GM23338 (cell line): ENCODE results near the gene PEX12. TPM values are rescaled to one million over a fixed set of nuclear protein-coding genes. Genes with fewer than 3 reads are reported as not detected.

Source experiments
- ATAC-seq: fragments of 200-7000 bp; cut with Tn5 transposase; 3 replicates; pipeline ENCODE4 v1.9.1; 2020
- DNase-seq: peaks from one replicate; pipeline ENCODE4 v3.0.0-alpha.2; 2015; ENCODE audit warnings: low spot score
- H2AFZ ChIP-seq: fragments of 200-600 bp; sonication (generic); 2 replicates; pipeline ENCODE4 v1.8.0; 2016; ENCODE audit warnings: antibody characterized with exemption, mild to moderate bottlenecking, moderate library complexity
- H3F3A ChIP-seq: fragments of 200-600 bp; sonication (generic); replicated peaks from 2 replicates; pipeline ENCODE4 v1.8.0; 2017; ENCODE audit warnings: antibody characterized with exemption, mixed run types, low read depth
- H3K27ac ChIP-seq: fragments of 200-600 bp; sonication (generic); 2 replicates; pipeline ENCODE4 v1.6.1; 2016; ENCODE audit warnings: low read depth
- H3K27me3 ChIP-seq: fragments of 200-600 bp; sonication (generic); 2 replicates; pipeline ENCODE4 v1.8.0; 2016; ENCODE audit warnings: mild to moderate bottlenecking, mixed run types, moderate library complexity; ENCODE audit not compliant: insufficient read depth
- H3K36me3 ChIP-seq: fragments of 200-600 bp; sonication (generic); 2 replicates; pipeline ENCODE4 v1.8.0; 2016; ENCODE audit warnings: mild to moderate bottlenecking; ENCODE audit not compliant: insufficient read depth
- H3K4me1 ChIP-seq: fragments of 200-600 bp; sonication (generic); 2 replicates; pipeline ENCODE4 v1.8.0; 2016; ENCODE audit warnings: mild to moderate bottlenecking, moderate library complexity; ENCODE audit not compliant: insufficient read depth
- H3K4me2 ChIP-seq: fragments of 200-600 bp; sonication (generic); 2 replicates; pipeline ENCODE4 v1.7.1; 2017; ENCODE audit warnings: mixed run types
- H3K4me3 ChIP-seq: fragments of 200-600 bp; sonication (generic); 2 replicates; pipeline ENCODE4 v1.6.1; 2016; ENCODE audit warnings: mixed run types
- H3K79me2 ChIP-seq: fragments of 200-600 bp; sonication (generic); replicated peaks from 2 replicates; pipeline ENCODE4 v1.8.0; 2017; ENCODE audit warnings: mild to moderate bottlenecking; ENCODE audit not compliant: insufficient read depth
- H3K9me2 ChIP-seq: fragments of 200-600 bp; sonication (generic); 2 replicates; pipeline ENCODE4 v1.8.0; 2017; ENCODE audit not compliant: insufficient read depth
- H4K20me1 ChIP-seq: fragments of 200-600 bp; sonication (generic); replicated peaks from 2 replicates; pipeline ENCODE4 v1.8.0; 2017; ENCODE audit warnings: mild to moderate bottlenecking; ENCODE audit not compliant: insufficient read depth
- H3K27ac Mint-ChIP-seq: 2 replicates; pipeline ENCODE4 v1.8.0; 2020; ENCODE audit warnings: inconsistent platforms, mild to moderate bottlenecking, moderate library complexity, mixed read lengths
- H3K27me3 Mint-ChIP-seq: 3 replicates; pipeline ENCODE4 v1.8.0; 2022; ENCODE audit warnings: low read depth, mild to moderate bottlenecking, moderate library complexity, mixed read lengths, inconsistent platforms; ENCODE audit not compliant: insufficient read depth, poor library complexity
- H3K36me3 Mint-ChIP-seq: 3 replicates; pipeline ENCODE4 v1.8.0; 2021; ENCODE audit warnings: low read depth, mild to moderate bottlenecking, inconsistent platforms, moderate library complexity, mixed read lengths
- H3K4me1 Mint-ChIP-seq: 3 replicates; pipeline ENCODE4 v1.8.0; 2020; ENCODE audit warnings: mild to moderate bottlenecking, inconsistent platforms, mixed read lengths
- H3K4me3 Mint-ChIP-seq: 3 replicates; pipeline ENCODE4 v1.8.0; 2021; ENCODE audit warnings: moderate library complexity, mild to moderate bottlenecking, inconsistent platforms, mixed read lengths
- H3K9me3 Mint-ChIP-seq: 3 replicates; pipeline ENCODE4 v1.8.0; 2020; ENCODE audit warnings: moderate library complexity, mild to moderate bottlenecking, inconsistent platforms, mixed read lengths
- ETS1 ChIP-seq: IDR thresholded peaks from 2 replicates; pipeline ENCODE4 v1.6.1; 2016; ENCODE audit warnings: antibody characterized with exemption
- EZH2 ChIP-seq: fragments of 200-600 bp; sonication (generic); IDR thresholded peaks from one replicate; pipeline ENCODE4 v1.8.0; 2017; ENCODE audit warnings: antibody characterized with exemption, mild to moderate bottlenecking, low read depth; ENCODE audit not compliant: unreplicated experiment
- EZH2phosphoT487 ChIP-seq: fragments of 200-600 bp; sonication (generic); IDR thresholded peaks from one replicate; pipeline ENCODE4 v1.8.1; 2018; ENCODE audit warnings: antibody characterized with exemption; ENCODE audit not compliant: unreplicated experiment
- JUNB ChIP-seq: IDR thresholded peaks from one replicate; pipeline ENCODE4 v1.6.1; 2016; ENCODE audit warnings: antibody characterized with exemption; ENCODE audit not compliant: unreplicated experiment
- NANOG ChIP-seq: IDR thresholded peaks from 2 replicates; pipeline ENCODE4 v1.6.1; 2016; ENCODE audit warnings: antibody characterized with exemption, borderline replicate concordance
- POLR2AphosphoS5 ChIP-seq: IDR thresholded peaks from 2 replicates; pipeline ENCODE4 v1.6.1; 2016; ENCODE audit warnings: antibody characterized with exemption, low read depth
- REST ChIP-seq: IDR thresholded peaks from one replicate; pipeline ENCODE4 v1.6.1; 2018; ENCODE audit warnings: antibody characterized with exemption; ENCODE audit not compliant: unreplicated experiment
- STAT1 ChIP-seq: IDR thresholded peaks from one replicate; pipeline ENCODE4 v1.6.1; 2016; ENCODE audit warnings: antibody characterized with exemption; ENCODE audit not compliant: unreplicated experiment
- ZNF114 ChIP-seq: fragments of 250-450 bp; sonication (Bioruptor Pico); IDR thresholded peaks from 2 replicates; pipeline ENCODE4 v1.5.0; 2020; ENCODE audit warnings: mild to moderate bottlenecking, moderate library complexity
- ZNF331 ChIP-seq: fragments of 250-450 bp; sonication (Bioruptor Pico); IDR thresholded peaks from 2 replicates; pipeline ENCODE4 v1.5.0; 2020; ENCODE audit warnings: low read depth, mild to moderate bottlenecking, moderate library complexity
- ZNF462 ChIP-seq: fragments of 250-450 bp; sonication (Bioruptor Pico); IDR thresholded peaks from 2 replicates; pipeline ENCODE4 v1.5.0; 2020; ENCODE audit warnings: mild to moderate bottlenecking, moderate library complexity
- polyA plus RNA-seq: library from polyadenylated mRNA; unstranded; fragments of >200 nt; fragmentation: Nextera tagmentation; extraction: Ambion mirVana; gene quantifications from 2 replicates; pipeline ENCODE4 v1.2.1, GENCODE V29; 2016
- total RNA-seq: library from RNA; depleted of rRNA; stranded (reverse); fragments of >200 nt; shearing (Covaris generic); gene quantifications from 2 replicates; pipeline ENCODE4 v1.2.3, GENCODE V29; 2014

PEX12 gene
- total and polyA plus RNA-seq, 2 experiments from 2014 or later: 1.5 to 1.9 TPM

- Histone ChIP-seq H3K79me2 (0 out of 2 replicates have a peak, but pooled peaks cover 5% of the 10 kb centered on the region), H3K27me3 (no peaks in the 10 kb centered on the region), H3K9me2 (no peaks in the 10 kb centered on the region), H3K4me1 (no peaks in the 10 kb centered on the region), H2AFZ (no peak overlapping the region), H3K4me2 (no peak overlapping the region), H3K4me3 (no peak overlapping the region), H3K36me3 (peaks cover 29% of the 10 kb centered on the region), H3F3A (no peaks in the 10 kb centered on the region), H4K20me1 (peaks cover 3% of the 10 kb centered on the region; the same call in 1 of the 2 replicates), H3K27ac (peak overlapping the region; percentile 32; the same call in 1 of the 2 replicates)
- no peak overlapping the region for H3K27ac Mint-ChIP-seq
- H3K4me1 Mint-ChIP-seq: no peaks in the 10 kb centered on the region
- peaks cover 58% of the 10 kb centered on the region for H3K36me3 Mint-ChIP-seq
- TF ChIP-seq ZNF331 (CRISPR knock-in tag): no peak
- TF ChIP-seq EZH2phosphoT487: no peak
- no peak for TF ChIP-seq ZNF114
- H3K9me3 Mint-ChIP-seq: no peaks in the 10 kb centered on the region
- peaks cover 6% of the 10 kb centered on the region for H3K27me3 Mint-ChIP-seq
- no peak overlapping the region for H3K4me3 Mint-ChIP-seq
- DNase-seq (no peak), ATAC-seq (no peak)
These were observed 27.3 kb upstream of the PEX12 start for GRCh38 chr17:35605678-35606077.

- peaks cover 15% of the 10 kb centered on the region for H3K79me2 ChIP-seq
- no peak overlapping the region for H3K4me2 ChIP-seq
- Mint-ChIP-seq H3K9me3 (no peaks in the 10 kb centered on the region), H3K4me3 (no peak overlapping the region), H3K36me3 (peaks cover 58% of the 10 kb centered on the region), H3K27me3 (peaks cover 6% of the 10 kb centered on the region), H3K27ac (no peak overlapping the region), H3K4me1 (no peaks in the 10 kb centered on the region)
- TF ChIP-seq EZH2 (no peak), ETS1 (no peak), JUNB (no peak), ZNF462 (CRISPR knock-in tag) (no peak), ZNF331 (CRISPR knock-in tag) (no peak), ZNF114 (no peak), POLR2AphosphoS5 (no peak), STAT1 (no peak), NANOG (no peak), REST (no peak)
- H2AFZ ChIP-seq: no peak overlapping the region
- peaks cover 3% of the 10 kb centered on the region; the same call in 1 of the 2 replicates for H4K20me1 ChIP-seq
- H3F3A ChIP-seq: no peaks in the 10 kb centered on the region
- H3K4me3 ChIP-seq: no peak overlapping the region
- no peaks in the 10 kb centered on the region for H3K9me2 ChIP-seq
- H3K36me3 ChIP-seq: peaks cover 25% of the 10 kb centered on the region
- H3K27me3 ChIP-seq: no peaks in the 10 kb centered on the region
- ATAC-seq (no peak), DNase-seq (no peak)
- H3K4me1 ChIP-seq: no peaks in the 10 kb centered on the region
- no peak overlapping the region for H3K27ac ChIP-seq
These were observed 25.3 kb upstream of the PEX12 start for GRCh38 chr17:35603674-35604073.
